HG03432 (cell line): Measurements from ENCODE around the gene SLC33A1.
"Not testable (repeated sequence)": the region's sequence is repeated elsewhere in the genome, so short reads cannot be mapped to it uniquely, and the experiment has no call there.

Source experiments
- ATAC-seq: cut with Tn5 transposase; IDR thresholded peaks from one replicate; pipeline ENCODE4 v1.9.1; 2021; ENCODE audit warnings: mild to moderate bottlenecking, moderate library complexity; ENCODE audit not compliant: unreplicated experiment

The SLC33A1 gene

GRCh38 chr3:155862290-155862982 lies 8.2 kb upstream of the SLC33A1 start:
- not testable (repeated sequence) for ATAC-seq

- no peak for ATAC-seq
Observed at GRCh38 chr3:155861476-155862183, 7.4 kb upstream of the SLC33A1 start.

DNA sequence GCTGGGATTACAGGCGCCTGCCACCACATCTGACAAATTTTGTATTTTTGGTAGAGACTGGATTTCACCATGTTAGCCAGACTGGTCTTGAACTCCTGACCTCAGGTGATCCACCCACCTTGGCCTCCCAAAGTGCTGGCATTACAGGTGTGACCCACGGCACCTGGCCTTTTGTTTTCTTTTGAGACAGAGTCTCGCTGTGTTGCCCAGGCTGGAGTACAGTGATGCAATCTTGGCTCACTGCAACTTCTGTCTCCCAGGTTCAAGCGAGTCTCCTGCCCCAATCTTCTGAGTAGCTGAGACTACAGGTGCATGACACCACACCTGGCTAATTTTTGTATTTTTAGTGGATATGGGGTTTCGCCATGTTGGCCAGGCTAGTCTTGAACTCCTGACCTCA lies 6.2 kb upstream of the SLC33A1 start:
- ATAC-seq: not testable (repeated sequence)

GRCh38 chr3:155859859-155860258 lies 5.6 kb upstream of the SLC33A1 start:
- peak; percentile 61 for ATAC-seq

GRCh38 chr3:155853214-155854140 lies 750 bp downstream of the SLC33A1 start:
- ATAC-seq: peak; percentile 10

GRCh38 chr3:155852341-155852740 lies 1.9 kb downstream of the SLC33A1 start:
- no peak for ATAC-seq

DNA sequence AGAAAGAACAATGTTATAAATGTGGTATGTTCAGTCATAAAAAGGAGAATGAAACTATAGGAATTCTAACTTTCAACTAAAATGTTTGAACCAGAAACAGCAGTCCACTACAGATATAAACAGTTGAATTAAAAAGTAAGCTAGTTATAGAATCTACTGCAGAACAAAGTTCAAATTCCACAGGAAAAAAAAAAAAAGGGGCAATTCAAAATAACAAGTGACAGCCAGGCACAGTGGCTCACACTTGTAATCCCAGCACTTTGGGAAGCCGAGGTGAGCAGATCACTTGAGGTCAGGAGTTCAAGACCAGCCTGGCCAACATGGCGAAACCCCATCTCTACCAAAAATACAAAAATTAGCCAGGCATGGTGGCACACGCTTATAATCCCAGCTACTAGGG lies 4.8 kb downstream of the SLC33A1 start:
- not testable (repeated sequence) for ATAC-seq

- no peak for ATAC-seq
Observed at GRCh38 chr3:155847993-155848392, 6.2 kb downstream of the SLC33A1 start.

DNA sequence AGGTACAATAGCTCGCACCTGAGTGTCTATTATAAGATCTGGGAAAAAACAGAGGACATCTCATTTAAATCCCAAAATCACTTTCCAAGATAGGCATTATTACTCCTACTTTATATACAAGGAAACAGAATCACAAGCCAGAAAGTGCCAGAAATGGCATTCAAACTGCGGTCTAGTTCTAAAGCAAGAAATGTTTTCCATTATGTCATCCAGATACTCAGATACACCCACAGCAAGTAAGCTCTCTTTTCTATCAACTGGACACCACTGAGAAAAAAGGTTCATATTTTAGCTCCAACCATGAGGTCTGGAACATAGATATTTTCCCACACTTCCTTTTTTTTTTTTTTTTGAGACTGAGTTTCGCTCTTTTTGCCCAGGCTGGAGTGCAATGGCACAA lies 8.1 kb downstream of the SLC33A1 start:
- ATAC-seq: no peak

DNA sequence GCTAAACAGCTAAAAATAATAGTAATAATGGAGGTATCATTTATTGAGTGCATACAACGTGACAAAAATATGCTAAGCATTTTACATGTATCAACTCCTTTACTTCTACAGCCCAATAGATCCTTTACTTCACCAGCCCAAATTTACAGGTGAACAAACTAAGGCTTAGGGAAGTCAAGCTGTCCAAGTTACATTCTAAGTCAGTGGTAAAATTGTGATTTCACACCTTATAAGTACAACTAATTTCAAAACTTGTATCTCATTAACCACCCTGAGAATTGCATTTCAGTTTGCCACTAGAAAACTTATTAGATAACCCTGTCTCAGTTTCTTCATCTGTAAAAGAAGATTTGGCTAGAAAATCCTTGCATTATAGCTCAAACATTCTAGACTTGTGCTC lies 10.7 kb downstream of the SLC33A1 start:
- peak; percentile 42 for ATAC-seq

- ATAC-seq: no peak
Observed at GRCh38 chr3:155835341-155836071, 18.7 kb downstream of the SLC33A1 start.

DNA sequence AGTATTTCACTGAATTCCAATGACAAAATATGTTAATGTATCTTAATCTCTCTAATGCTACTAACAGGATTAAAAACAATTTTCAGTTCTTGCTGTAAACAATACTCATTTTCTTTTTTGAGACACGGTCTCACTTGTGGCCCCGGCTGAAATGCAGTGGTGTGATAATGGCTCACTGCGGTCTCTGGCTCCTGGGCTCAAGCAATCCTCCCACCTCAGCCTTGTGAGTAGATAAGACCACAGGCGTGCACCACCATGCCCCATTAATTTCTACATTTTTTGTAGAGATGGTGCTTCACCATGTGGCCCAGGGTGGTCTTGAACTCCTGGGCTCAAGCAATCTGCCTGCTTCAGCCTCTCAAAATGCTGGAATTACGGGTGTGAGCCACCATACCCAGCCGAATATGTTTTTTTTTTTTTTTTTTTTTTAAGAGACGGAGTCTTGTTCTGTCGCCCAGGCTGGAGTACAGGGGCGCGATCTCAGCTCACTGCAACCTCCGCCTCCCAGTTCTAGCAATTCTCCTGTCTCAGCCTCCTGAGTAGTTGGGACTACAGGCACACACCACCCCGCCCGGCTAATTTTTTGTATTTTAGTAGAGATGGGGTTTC lies 25.6 kb downstream of the SLC33A1 start:
- not testable (repeated sequence) for ATAC-seq

DNA sequence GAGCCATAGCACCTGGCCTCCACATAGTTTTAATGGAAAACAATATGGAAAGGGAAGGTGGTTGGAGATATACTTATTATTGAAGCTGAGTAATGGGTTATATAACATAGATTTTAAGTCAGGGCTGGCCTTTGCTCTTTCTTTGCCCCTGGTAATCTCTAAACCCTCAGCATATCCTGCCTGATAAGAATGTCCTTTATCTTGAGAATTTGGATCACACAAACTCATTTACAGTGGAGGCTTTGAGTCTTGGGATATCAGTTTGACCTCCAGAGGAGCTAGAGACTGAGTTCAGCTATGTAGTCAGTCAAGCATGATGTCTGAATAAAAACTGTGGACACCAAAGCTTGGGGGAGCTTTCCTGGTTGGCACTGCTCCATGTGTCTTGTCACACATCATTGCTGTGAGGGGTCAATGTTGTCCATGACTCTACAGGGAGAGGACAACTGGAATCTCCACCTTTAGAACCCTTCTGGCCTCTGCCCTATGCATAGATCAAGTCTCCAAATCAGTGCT lies 39.1 kb downstream of the SLC33A1 start:
- no peak for ATAC-seq

- ATAC-seq: not testable (repeated sequence)
Observed at GRCh38 chr3:155813224-155813623, 41.0 kb downstream of the SLC33A1 start.

- ATAC-seq: no peak
Observed at GRCh38 chr3:155809181-155809580, 45.0 kb downstream of the SLC33A1 start.

DNA sequence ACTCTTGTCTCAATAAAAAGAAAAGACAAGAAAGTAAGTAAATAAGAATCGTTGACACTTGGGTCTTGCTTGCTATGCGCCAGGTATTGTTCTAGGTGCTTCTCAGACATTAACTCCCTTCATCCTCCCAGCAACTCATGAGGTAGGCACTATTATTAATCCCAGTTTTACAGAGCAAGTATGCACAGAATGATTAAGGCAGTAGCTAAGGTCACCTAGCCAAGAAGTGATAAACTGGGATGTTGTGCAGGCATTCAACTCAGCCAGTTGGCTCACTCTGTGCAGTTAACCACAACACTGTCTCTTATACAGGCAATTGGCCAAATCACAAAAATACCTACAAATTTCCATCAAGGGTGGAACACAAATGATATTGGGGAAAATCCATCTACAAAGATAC lies 46.4 kb downstream of the SLC33A1 start:
- ATAC-seq: no peak

GRCh38 chr3:155805802-155806618 lies 48.2 kb downstream of the SLC33A1 start, which contains the start of gene C3orf33:
C3orf33 (minus strand) TSS chr3:155806278; CDS start chr3:155806252, 26 bp downstream.
- peak; percentile 99 for ATAC-seq

DNA sequence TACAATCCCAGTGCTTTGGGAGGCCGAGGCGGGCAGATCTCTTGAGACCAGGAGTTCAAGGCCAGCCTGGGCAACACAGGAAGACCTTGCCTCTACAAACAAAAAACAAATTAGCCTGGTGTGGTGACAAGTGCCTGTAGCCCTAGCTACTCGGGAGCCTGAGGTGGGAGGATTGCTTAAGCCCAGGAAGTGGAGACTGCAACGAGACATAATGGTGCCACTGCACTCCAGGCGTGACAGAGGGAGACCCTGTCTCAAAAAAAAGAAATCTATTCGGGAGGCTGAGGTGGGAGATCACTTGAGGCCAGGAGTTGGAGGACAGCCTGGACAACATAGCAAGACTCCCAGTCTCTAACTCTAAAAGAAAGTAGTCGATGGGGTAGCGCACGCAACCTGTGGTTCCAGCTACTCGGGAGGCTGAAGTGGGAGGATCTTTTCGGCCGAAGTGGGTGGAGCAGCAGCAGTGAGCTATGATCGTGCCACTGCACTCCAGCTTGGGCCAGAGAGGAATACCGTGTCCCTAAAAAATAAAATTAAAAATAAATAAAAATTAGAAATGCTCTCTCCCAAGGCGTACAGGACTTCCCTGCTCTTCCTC lies 48.9 kb downstream of the SLC33A1 start:
- ATAC-seq: no peak

DNA sequence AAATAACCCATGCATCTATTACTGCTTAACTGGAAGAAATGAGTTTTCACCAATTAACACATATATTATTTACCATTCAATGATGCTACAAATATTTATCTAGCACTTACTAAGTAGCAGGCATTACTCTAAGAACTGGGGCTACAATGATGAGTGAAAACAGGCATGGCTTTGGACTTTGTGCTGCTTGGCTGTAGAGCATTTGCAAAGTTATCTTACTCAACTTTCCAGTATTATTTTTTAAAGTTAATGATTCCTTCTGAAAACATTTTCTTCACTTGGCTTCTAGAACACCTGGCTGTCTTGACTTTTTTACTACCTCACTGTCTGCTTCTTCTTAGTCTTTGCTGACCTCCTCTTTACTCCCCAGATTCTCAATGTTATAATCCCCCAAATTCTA lies 49.9 kb downstream of the SLC33A1 start:
- ATAC-seq: no peak
